Ectodermal cell (in vitro differentiated cells): Measurements from ENCODE around the gene TMPRSS13.

Source experiments
- H3K27ac ChIP-seq: 2 replicates; pipeline ENCODE4 v1.7.0; 2013; ENCODE audit warnings: mild to moderate bottlenecking, low read depth, low read length; ENCODE audit not compliant: insufficient read depth, poor library complexity, severe bottlenecking
- H3K27me3 ChIP-seq: 2 replicates; pipeline ENCODE4 v1.7.0; 2013; ENCODE audit warnings: mild to moderate bottlenecking, low read length; ENCODE audit not compliant: insufficient read depth, control insufficient read depth, poor library complexity, severe bottlenecking
- H3K36me3 ChIP-seq: one replicate; pipeline ENCODE4 v1.7.0; 2013; ENCODE audit warnings: low read length; ENCODE audit not compliant: control insufficient read depth, insufficient read depth
- H3K4me1 ChIP-seq: one replicate; pipeline ENCODE4 v1.7.0; 2013; ENCODE audit warnings: low read length; ENCODE audit not compliant: control insufficient read depth, insufficient read depth
- H3K4me3 ChIP-seq: 2 replicates; pipeline ENCODE4 v1.7.0; 2013; ENCODE audit warnings: low read depth, low read length, control low read depth; ENCODE audit not compliant: insufficient read depth
- H3K9me3 ChIP-seq: 2 replicates; pipeline ENCODE4 v1.7.0; 2013; ENCODE audit warnings: mild to moderate bottlenecking, low read length, moderate library complexity; ENCODE audit not compliant: control insufficient read depth
- WGBS, 2 experiments: methylation state at CpG; one replicate each; pipeline ENCODE4 v1.1.7; 2013; ENCODE audit warnings: missing lambda C conversion rate in 2 of 2; 5-methylcytosine and 5-hydroxymethylcytosine counted together

Gene TMPRSS13

DNA sequence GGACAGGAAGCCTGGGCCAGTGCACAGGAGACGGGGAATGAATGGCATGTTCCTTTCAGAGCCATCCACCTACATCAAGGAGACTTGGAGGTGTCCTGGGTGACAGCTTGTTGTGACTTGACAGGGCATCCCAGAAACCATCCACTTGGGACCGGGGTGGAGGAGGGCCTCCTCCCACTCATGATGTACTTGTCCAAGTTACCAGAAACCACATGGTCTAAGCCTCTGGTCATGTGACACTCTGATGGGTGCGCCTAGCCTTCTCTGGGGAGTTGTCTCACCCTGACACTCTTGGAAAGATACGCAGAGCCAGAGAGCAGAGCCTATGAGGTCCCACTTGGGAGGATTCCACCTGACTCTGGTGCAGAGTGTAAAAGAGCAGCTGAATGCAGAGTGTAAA lies 31.1 kb downstream of the TMPRSS13 start:
- H3K9me3 ChIP-seq, result no peaks in the 10 kb centered on the region
- no peak overlapping the region for H3K4me3 ChIP-seq
- no peaks in the 10 kb centered on the region for H3K36me3 ChIP-seq
- H3K27ac ChIP-seq, result no peak overlapping the region
- 95 to 96% methylated on average over 4 of the region's 4 CpGs for WGBS, 2 experiments
- H3K27me3 ChIP-seq, result no peaks in the 10 kb centered on the region
- no peaks in the 10 kb centered on the region for H3K4me1 ChIP-seq

- H3K36me3 ChIP-seq, result no peaks in the 10 kb centered on the region
- 73 to 82% methylated on average over 2 to 3 of the region's 3 CpGs for WGBS, 2 experiments
These were observed 36.6 kb downstream of the TMPRSS13 start for GRCh38 chr11:117892651-117893050.

DNA sequence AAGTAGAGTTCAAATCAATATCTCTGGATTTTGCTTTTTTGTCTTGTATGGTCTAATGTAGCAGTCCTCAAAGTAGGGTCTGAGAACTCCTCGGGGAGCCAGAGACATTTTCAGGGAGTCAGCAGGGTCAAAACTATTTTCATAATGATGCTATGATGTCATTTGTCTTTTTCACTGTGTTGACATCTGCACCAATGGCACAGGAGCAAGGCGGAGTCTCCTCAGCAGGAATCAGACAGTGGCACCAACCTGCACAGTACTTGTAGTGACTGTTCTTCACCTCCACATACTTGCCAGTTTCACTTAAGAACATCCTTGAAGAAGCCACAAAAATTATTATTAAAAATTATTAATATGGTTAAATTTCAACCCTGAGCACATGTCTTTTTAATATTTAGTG lies 37.8 kb downstream of the TMPRSS13 start:
- Histone ChIP-seq H3K4me3 (no peak overlapping the region), H3K27ac (no peak overlapping the region), H3K36me3 (no peaks in the 10 kb centered on the region), H3K4me1 (no peaks in the 10 kb centered on the region), H3K27me3 (no peaks in the 10 kb centered on the region), H3K9me3 (no peaks in the 10 kb centered on the region)
- 91 to 92% methylated on average over 2 of the region's 2 CpGs for WGBS, 2 experiments

More at GRCh38 chr11:117892651-117893050, 36.6 kb downstream of the TMPRSS13 start:
- no peak overlapping the region for H3K4me3 ChIP-seq
- no peak overlapping the region for H3K27ac ChIP-seq
- no peaks in the 10 kb centered on the region for H3K4me1 ChIP-seq
- H3K27me3 ChIP-seq, result no peaks in the 10 kb centered on the region
- no peaks in the 10 kb centered on the region for H3K9me3 ChIP-seq

DNA sequence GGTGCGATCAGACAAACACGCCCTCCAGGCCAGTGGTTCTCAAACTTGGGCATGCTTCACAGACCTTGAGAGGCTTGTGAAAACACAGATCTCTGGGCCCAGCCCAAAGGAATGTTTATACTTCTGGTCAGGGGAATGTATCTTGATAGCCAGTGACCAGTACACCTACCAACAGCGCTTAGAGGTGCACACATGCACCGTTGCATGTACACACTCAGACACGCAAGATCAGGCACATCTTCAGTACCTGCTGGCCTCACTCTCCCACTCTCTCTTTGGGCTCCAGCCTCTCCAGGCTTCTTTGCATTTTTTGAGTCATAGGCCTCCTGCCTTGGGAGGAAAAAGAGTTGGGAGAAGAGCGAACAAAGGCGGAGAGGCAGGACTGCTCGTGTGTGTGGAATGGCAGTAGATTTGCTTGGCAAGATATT lies 41.0 kb downstream of the TMPRSS13 start:
- Histone ChIP-seq H3K27me3 (no peaks in the 10 kb centered on the region), H3K27ac (no peak overlapping the region), H3K36me3 (no peaks in the 10 kb centered on the region), H3K4me1 (no peaks in the 10 kb centered on the region), H3K9me3 (no peaks in the 10 kb centered on the region), H3K4me3 (no peak overlapping the region)
- WGBS, 2 experiments, result 91% methylated on average over 8 of the region's 8 CpGs

- Histone ChIP-seq H3K27ac (no peak overlapping the region), H3K27me3 (no peaks in the 10 kb centered on the region), H3K36me3 (no peaks in the 10 kb centered on the region), H3K4me3 (no peak overlapping the region), H3K4me1 (no peaks in the 10 kb centered on the region), H3K9me3 (no peaks in the 10 kb centered on the region)
- 84 to 86% methylated on average over 9 of the region's 9 CpGs for WGBS, 2 experiments
These were observed 41.6 kb downstream of the TMPRSS13 start for GRCh38 chr11:117887431-117888138.

DNA sequence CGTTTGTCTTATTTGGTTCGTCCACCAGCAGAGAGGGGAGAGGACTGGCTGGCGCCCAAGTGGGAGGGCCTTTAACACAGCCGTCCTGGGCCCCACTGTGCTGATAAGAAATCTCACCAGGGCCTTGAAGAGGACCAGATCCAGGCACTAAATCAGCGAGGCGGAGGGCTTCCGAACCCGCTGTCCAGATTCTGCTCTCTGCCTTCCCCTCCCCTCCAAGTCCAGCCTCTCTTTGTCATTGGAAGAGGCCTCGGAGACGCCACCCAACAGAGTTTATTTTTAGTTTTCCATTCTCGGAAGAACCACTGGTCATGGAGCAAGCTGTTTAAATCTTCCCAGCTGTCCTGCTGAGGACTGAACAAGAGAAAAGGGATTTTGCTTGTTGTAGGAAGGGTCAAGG lies 43.4 kb downstream of the TMPRSS13 start:
- Histone ChIP-seq H3K27ac (no peak overlapping the region), H3K9me3 (no peaks in the 10 kb centered on the region), H3K36me3 (no peaks in the 10 kb centered on the region), H3K27me3 (no peaks in the 10 kb centered on the region), H3K4me1 (no peaks in the 10 kb centered on the region), H3K4me3 (no peak overlapping the region)
- WGBS, 2 experiments, result 82 to 84% methylated on average over 11 of the region's 11 CpGs

DNA sequence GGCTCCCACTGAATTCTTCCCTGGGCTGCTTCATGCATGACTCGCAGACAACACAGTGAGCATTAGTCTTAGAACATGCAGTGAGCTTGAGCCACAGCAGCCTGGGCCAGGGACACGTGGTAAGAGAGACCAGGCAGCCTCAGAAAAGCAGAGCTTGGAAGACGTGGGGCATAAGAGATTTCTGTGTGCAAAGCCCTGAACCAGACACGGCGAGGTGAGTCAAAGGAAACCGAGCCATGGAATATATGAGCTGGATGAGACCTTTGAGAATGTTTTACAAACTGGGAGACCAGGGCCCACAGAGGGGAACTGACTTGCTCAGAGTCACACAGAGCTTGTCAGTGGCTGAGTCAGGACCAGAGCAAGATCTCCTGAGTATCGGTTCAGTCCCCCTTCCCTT lies 44.2 kb downstream of the TMPRSS13 start:
- no peaks in the 10 kb centered on the region for H3K9me3 ChIP-seq
- no peak overlapping the region for H3K27ac ChIP-seq
- H3K27me3 ChIP-seq, result no peaks in the 10 kb centered on the region
- H3K4me3 ChIP-seq, result no peak overlapping the region
- 92% methylated on average over 7 of the region's 7 CpGs for WGBS, 2 experiments
- H3K36me3 ChIP-seq, result no peaks in the 10 kb centered on the region
- H3K4me1 ChIP-seq, result no peaks in the 10 kb centered on the region

DNA sequence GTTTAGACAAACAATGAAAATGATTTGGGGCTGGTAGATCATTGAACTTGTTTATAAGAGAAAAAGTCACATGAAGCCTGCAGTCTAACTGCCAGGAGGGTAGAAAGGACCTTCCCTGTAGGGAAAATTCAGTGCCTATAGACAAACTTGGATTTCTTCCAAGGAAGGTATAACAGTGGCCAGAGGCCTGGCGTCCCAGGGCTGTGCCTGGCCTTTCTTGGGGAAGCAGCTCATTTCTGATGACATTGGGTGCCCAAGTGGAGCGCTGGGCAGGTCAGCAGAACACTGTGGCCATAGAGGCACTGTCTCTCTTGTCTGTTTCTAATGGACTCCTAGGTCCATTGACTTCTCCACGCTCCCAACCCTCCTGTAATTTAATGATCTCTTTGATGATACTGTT lies 46.1 kb downstream of the TMPRSS13 start:
- 84 to 96% methylated on average over 3 of the region's 3 CpGs for WGBS, 2 experiments
- H3K27me3 ChIP-seq, result peaks cover 2% of the 10 kb centered on the region
- H3K4me3 ChIP-seq, result no peak overlapping the region
- H3K36me3 ChIP-seq, result no peaks in the 10 kb centered on the region
- no peaks in the 10 kb centered on the region for H3K9me3 ChIP-seq
- no peak overlapping the region for H3K27ac ChIP-seq
- H3K4me1 ChIP-seq, result peaks cover 2% of the 10 kb centered on the region

- Histone ChIP-seq H3K36me3 (no peaks in the 10 kb centered on the region), H3K9me3 (no peaks in the 10 kb centered on the region), H3K4me3 (no peak overlapping the region), H3K27ac (no peak overlapping the region), H3K4me1 (peaks cover 8% of the 10 kb centered on the region), H3K27me3 (peaks cover 9% of the 10 kb centered on the region)
- WGBS, 2 experiments, result 74 to 78% methylated on average over 11 of the region's 11 CpGs
These were observed 46.8 kb downstream of the TMPRSS13 start for GRCh38 chr11:117882311-117882905.

GRCh38 chr11:117881217-117881616 lies 48.0 kb downstream of the TMPRSS13 start:
- Histone ChIP-seq H3K4me3 (no peak overlapping the region), H3K27me3 (peaks cover 14% of the 10 kb centered on the region), H3K4me1 (peaks cover 8% of the 10 kb centered on the region), H3K36me3 (no peaks in the 10 kb centered on the region), H3K27ac (no peak overlapping the region), H3K9me3 (no peaks in the 10 kb centered on the region)
- 94% methylated on average over 5 of the region's 5 CpGs for WGBS, 2 experiments
